A673 (cell line): Measurements from ENCODE around the gene E2F3. TPM values are rescaled to one million over a fixed set of nuclear protein-coding genes. Genes with fewer than 3 reads are reported as not detected.

Experiments
- BruUV-seq: library from RNA; stranded (reverse); fragments of 400-500 nt; replicated peaks from 2 replicates; lab custom pipeline; 2021; lab: Mats Ljungman, UMichigan
- CTCF ChIA-PET: fragments of 300-600 bp; sonication (Branson Sonifier 250); formaldehyde crosslinking; loops from one replicate; lab custom pipeline; 2022; ENCODE audit warnings: antibody characterized with exemption; lab: Charles Lee
- POLR2A ChIA-PET: fragments of 300-600 bp; sonication (Branson Sonifier 250); formaldehyde crosslinking; loops from one replicate; lab custom pipeline; 2022; ENCODE audit warnings: antibody characterized with exemption; ENCODE audit not compliant: low non-redundant PET; lab: Charles Lee
- DNase-seq: peaks from one replicate; pipeline ENCODE4 v3.0.0-alpha.2; 2015; ENCODE audit warnings: low spot score
- H3K27ac ChIP-seq: fragments of 200-600 bp; sonication (generic); 2 replicates; pipeline ENCODE4 v1.5.1; 2016; ENCODE audit warnings: mixed run types, low read depth, mild to moderate bottlenecking, mixed read lengths, antibody characterized with exemption, low read length; ENCODE audit not compliant: poor library complexity, severe bottlenecking
- H3K27me3 ChIP-seq: fragments of 200-600 bp; sonication (generic); replicated peaks from 2 replicates; pipeline ENCODE4 v1.6.1; 2017; ENCODE audit warnings: mixed run types, low read depth, mild to moderate bottlenecking, mixed read lengths, antibody characterized with exemption, low read length; ENCODE audit not compliant: insufficient read depth, poor library complexity
- H3K36me3 ChIP-seq: fragments of 200-600 bp; sonication (generic); 2 replicates; pipeline ENCODE4 v1.6.1; 2016; ENCODE audit warnings: mixed run types, mild to moderate bottlenecking, mixed read lengths, antibody characterized with exemption, low read length; ENCODE audit not compliant: insufficient read depth, poor library complexity, severe bottlenecking
- H3K4me1 ChIP-seq: fragments of 200-600 bp; sonication (generic); 2 replicates; pipeline ENCODE4 v1.6.1; 2017; ENCODE audit warnings: mixed run types, mild to moderate bottlenecking, mixed read lengths, antibody characterized with exemption, low read length; ENCODE audit not compliant: insufficient read depth, poor library complexity, severe bottlenecking
- H3K4me3 ChIP-seq: fragments of 200-600 bp; sonication (generic); 2 replicates; pipeline ENCODE4 v1.5.1; 2016; ENCODE audit warnings: low read depth, mixed run types, mild to moderate bottlenecking, mixed read lengths, low read length; ENCODE audit not compliant: poor library complexity, severe bottlenecking
- H3K9me3 ChIP-seq: fragments of 200-600 bp; sonication (generic); 2 replicates; pipeline ENCODE4 v1.6.1; 2016; ENCODE audit warnings: mixed run types, low read depth, mild to moderate bottlenecking, mixed read lengths, antibody characterized with exemption, low read length; ENCODE audit not compliant: poor library complexity, severe bottlenecking
- EZH2 ChIP-seq: fragments of 200-600 bp; sonication (generic); IDR thresholded peaks from 2 replicates; pipeline ENCODE4 v1.6.1; 2017; ENCODE audit warnings: borderline replicate concordance, low read depth, mild to moderate bottlenecking, mixed read lengths, antibody characterized with exemption, low read length; ENCODE audit not compliant: poor library complexity, severe bottlenecking
- intact Hi-C: fragments of 100-400 bp; cut with micrococcal nuclease; formaldehyde crosslinking; loops from one replicate; pipeline ENCODE4 v1.10.0; 2022; ENCODE audit not compliant: unreplicated experiment
- total RNA-seq: library from RNA; stranded (reverse); gene quantifications from 2 replicates; pipeline ENCODE4 v1.2.3, GENCODE V29; 2021
- TF ChIP-seq, protein P1 (sequence below): fragments of 300-800, 200-600 bp; sonication (generic); conservative IDR thresholded peaks from 2 replicates; pipeline ENCODE4 v1.5.1; 2017; ENCODE audit warnings: low read depth, mild to moderate bottlenecking, antibody characterized with exemption, low read length, moderate library complexity, mixed read lengths

Gene E2F3
- total RNA-seq, 1 experiment from 2014 or later, result 42.4 TPM

DNA sequence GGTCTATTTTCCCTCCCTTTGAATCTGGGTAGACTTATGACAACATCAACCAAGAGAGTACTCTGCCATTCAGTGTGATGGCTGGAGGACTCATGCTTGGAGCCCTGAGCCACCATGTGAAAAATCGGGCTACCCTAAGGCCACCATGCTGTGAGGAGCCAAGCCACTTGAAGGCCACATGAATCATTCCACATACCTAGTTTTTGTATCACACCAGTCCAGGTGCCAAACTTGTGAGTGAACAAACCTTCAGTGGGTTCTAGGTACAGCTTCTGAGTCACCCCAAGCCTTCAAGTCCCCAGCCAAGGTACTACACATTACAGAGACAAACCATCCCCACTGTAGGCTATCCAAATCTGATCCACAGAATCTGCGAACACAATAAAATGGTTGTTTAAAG, 37.4 kb upstream of the E2F3 start:
- ChIA-PET POLR2A (no interaction called here), CTCF (no interaction called here)
- H3K9me3 ChIP-seq, result no peaks in the 10 kb centered on the region
- intact Hi-C loops, result no loop called here
- no peaks in the 10 kb centered on the region for H3K36me3 ChIP-seq
- TF ChIP-seq, protein P1, sequence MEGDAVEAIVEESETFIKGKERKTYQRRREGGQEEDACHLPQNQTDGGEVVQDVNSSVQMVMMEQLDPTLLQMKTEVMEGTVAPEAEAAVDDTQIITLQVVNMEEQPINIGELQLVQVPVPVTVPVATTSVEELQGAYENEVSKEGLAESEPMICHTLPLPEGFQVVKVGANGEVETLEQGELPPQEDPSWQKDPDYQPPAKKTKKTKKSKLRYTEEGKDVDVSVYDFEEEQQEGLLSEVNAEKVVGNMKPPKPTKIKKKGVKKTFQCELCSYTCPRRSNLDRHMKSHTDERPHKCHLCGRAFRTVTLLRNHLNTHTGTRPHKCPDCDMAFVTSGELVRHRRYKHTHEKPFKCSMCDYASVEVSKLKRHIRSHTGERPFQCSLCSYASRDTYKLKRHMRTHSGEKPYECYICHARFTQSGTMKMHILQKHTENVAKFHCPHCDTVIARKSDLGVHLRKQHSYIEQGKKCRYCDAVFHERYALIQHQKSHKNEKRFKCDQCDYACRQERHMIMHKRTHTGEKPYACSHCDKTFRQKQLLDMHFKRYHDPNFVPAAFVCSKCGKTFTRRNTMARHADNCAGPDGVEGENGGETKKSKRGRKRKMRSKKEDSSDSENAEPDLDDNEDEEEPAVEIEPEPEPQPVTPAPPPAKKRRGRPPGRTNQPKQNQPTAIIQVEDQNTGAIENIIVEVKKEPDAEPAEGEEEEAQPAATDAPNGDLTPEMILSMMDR, result no peak
- TF ChIP-seq EZH2, result no peak
- no peak overlapping the region for H3K4me3 ChIP-seq
- no peaks in the 10 kb centered on the region for H3K4me1 ChIP-seq
- no peak overlapping the region for H3K27ac ChIP-seq
- DNase-seq, result no peak
- H3K27me3 ChIP-seq, result peaks cover 5% of the 10 kb centered on the region
- no TSS peak for BruUV-seq

DNA sequence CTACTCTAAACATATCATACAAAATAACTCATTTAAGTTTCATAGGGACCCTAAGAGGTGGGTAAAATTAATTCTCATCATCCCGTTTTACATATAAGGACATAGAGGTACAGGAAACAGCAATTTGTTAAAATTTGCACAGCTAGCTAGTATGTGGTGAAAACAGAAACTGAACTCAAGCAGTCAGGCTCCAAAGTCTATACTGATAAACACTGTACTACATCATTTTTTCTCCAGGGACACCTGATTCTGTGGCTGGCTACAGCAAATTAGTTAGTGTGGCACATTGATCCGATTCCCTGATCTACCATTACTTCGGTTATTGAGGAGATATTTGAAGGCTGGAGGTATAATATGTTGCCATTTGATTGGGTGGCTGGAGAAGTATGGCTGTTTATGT, 36.2 kb upstream of the E2F3 start:
- TF ChIP-seq, protein P1, result no peak
- TF ChIP-seq EZH2, result no peak
- Histone ChIP-seq H3K4me1 (no peaks in the 10 kb centered on the region), H3K9me3 (no peaks in the 10 kb centered on the region), H3K27me3 (no peaks in the 10 kb centered on the region), H3K27ac (no peak overlapping the region), H3K36me3 (no peaks in the 10 kb centered on the region), H3K4me3 (no peak overlapping the region)
- no peak for DNase-seq
- BruUV-seq, result no TSS peak
- CTCF ChIA-PET, result no interaction called here
- intact Hi-C loops, result no loop called here
- POLR2A ChIA-PET, result no interaction called here

DNA sequence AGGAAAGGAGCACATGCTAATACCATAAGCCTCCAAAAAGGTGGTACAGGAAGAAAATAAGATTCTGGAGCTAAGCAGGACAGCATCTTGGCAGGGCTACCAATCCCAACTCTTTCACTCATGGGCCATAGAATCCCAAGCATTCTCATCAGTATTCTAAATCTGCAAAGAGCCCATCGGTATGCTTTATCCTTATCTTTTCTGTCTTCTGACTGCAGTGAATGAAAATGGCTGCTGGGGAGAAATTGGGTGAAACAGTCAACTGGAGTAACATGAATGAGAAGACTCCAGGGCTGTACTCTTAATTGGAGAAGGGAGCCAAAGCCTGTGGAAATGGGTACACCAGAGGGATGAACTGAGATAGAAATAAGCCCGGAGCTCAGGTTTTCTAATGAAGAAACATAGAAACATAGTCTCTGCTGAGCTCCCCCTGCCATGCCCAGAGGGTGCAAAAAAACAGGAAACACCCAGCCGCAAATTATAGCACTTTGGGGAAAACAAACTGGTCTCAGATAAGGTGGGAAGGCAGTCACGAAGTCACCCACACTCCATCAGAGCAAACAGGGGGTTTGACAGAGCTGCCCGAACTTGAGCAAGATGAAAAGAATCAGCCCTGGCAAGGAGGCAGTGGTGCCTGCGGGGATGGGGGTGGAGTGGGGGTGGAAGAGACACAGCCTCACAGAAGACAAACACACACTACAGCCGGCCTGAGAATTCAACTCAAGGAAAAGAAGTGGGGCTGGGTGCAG, 35.4 kb upstream of the E2F3 start:
- intact Hi-C loops, result no loop called here
- H3K4me1 ChIP-seq, result no peaks in the 10 kb centered on the region
- no peaks in the 10 kb centered on the region for H3K27me3 ChIP-seq
- BruUV-seq, result no TSS peak
- H3K36me3 ChIP-seq, result no peaks in the 10 kb centered on the region
- no peak overlapping the region for H3K27ac ChIP-seq
- POLR2A ChIA-PET, result no interaction called here
- DNase-seq, result no peak
- H3K9me3 ChIP-seq, result no peaks in the 10 kb centered on the region
- CTCF ChIA-PET, result no interaction called here
- no peak overlapping the region for H3K4me3 ChIP-seq
- TF ChIP-seq, protein P1, result no peak
- no peak for TF ChIP-seq EZH2
